ENCODE measurements around the gene PCMT1. TPM values are rescaled to one million over a fixed set of nuclear protein-coding genes. Genes with fewer than 3 reads are reported as not detected.

Gene PCMT1
- total and polyA plus RNA-seq, 9 of the 15 experiments (the other 6 are each of a cell fraction or from before 2014, with no cell fraction given), result 217 to 541 (median 327) TPM

DNA sequence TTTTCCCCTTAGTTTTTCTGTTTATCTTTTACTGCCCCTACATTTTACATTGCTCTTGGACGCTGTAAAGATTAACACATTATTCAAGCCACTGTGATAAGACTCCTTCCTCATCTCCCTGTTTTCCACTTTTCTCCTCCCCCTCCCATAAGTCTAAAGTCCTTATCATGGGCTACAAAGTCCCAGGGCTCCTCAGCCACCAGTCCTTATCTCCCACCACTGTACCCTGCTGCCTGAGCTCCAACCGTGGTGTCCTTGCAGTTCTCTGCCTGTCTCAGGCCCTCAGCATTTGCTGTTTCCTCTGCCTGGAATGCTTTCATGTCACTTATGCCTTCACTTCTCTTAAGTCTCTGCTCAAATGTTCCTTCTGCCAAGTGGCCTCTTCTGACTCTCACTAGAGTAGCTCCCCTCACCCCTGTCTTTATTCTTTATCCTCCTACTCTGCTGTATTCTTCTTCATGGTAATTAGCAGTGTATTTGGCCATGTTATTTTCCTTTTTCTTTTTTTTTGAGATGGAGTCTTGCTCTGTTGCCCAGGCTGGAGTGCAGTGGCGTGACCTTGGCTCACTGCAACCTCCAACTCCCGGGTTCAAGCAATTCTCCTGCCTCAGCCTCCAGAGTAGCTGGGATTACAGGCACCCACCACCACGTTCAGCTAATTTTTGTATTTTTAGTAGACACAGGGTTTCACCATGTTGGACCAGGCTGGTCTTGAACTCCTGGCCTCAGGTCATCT is 20.9 kb upstream of the PCMT1 start (continued):
- peak; percentile 13; the same call in 1 of the 2 replicates for TF ChIP-seq RAD51 (IDR thresholded peaks at IDR 0.05; ENCODE audit: borderline replicate concordance, low read depth)
- TF ChIP-seq, protein P1, sequence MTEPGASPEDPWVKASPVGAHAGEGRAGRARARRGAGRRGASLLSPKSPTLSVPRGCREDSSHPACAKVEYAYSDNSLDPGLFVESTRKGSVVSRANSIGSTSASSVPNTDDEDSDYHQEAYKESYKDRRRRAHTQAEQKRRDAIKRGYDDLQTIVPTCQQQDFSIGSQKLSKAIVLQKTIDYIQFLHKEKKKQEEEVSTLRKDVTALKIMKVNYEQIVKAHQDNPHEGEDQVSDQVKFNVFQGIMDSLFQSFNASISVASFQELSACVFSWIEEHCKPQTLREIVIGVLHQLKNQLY (CRISPR knock-in tag; conservative IDR thresholded peaks at IDR 0.05), result no peak
- 0 out of 2 replicates have a peak, but pooled peaks have one; percentile 17 for TF ChIP-seq MEF2A (IDR thresholded peaks at IDR 0.05; ENCODE audit: control insufficient read depth, low read depth, low read length)
- TF ChIP-seq SREBF2 (CRISPR knock-in tag; IDR thresholded peaks at IDR 0.05), result no peak
- TF ChIP-seq TAF15 (IDR thresholded peaks at IDR 0.05; ENCODE audit: low read depth, low read length), result no peak
- TF ChIP-seq SMARCA4 (IDR thresholded peaks at IDR 0.05), result peak; percentile 99
- TF ChIP-seq CC2D1A (IDR thresholded peaks at IDR 0.05), result peak; percentile 90; the same call in 1 of the 2 replicates
- peak; percentile 53 to 87; a peak in 3 of 4 replicates for TF ChIP-seq TBL1XR1 (IDR thresholded peaks at IDR 0.05; ENCODE audit: low read length in 2 of 2)
- TF ChIP-seq, protein P2, sequence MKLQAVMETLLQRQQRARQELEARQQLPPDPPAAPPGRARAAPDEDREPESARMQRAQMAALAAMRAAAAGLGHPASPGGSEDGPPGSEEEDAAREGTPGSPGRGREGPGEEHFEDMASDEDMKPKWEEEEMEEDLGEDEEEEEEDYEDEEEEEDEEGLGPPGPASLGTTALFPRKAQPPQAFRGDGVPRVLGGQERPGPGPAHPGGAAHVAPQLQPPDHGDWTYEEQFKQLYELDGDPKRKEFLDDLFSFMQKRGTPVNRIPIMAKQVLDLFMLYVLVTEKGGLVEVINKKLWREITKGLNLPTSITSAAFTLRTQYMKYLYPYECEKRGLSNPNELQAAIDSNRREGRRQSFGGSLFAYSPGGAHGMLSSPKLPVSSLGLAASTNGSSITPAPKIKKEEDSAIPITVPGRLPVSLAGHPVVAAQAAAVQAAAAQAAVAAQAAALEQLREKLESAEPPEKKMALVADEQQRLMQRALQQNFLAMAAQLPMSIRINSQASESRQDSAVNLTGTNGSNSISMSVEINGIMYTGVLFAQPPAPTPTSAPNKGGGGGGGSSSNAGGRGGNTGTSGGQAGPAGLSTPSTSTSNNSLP (IDR thresholded peaks at IDR 0.05; ENCODE audit: borderline replicate concordance, low read depth, low read length), result peak; percentile 96
- TF ChIP-seq, protein P3, sequence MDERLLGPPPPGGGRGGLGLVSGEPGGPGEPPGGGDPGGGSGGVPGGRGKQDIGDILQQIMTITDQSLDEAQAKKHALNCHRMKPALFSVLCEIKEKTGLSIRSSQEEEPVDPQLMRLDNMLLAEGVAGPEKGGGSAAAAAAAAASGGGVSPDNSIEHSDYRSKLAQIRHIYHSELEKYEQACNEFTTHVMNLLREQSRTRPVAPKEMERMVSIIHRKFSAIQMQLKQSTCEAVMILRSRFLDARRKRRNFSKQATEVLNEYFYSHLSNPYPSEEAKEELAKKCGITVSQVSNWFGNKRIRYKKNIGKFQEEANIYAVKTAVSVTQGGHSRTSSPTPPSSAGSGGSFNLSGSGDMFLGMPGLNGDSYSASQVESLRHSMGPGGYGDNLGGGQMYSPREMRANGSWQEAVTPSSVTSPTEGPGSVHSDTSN (CRISPR knock-in tag; IDR thresholded peaks at IDR 0.05; ENCODE audit: low read depth), result no peak
- TF ChIP-seq, protein P3 (tag; conservative IDR thresholded peaks at IDR 0.05; ENCODE audit: low read depth), result peak; percentile 37; the same call in 1 of the 2 replicates
- TF ChIP-seq ZNF347 (CRISPR knock-in tag; IDR thresholded peaks at IDR 0.05; ENCODE audit: low read depth), result no peak
- no peak for TF ChIP-seq ETV6 (IDR thresholded peaks at IDR 0.05; ENCODE audit: borderline replicate concordance in 1 of 2, low read depth in 2 of 2, low read length in 1 of 2)
- TF ChIP-seq ETV6 (CRISPR knock-in tag; IDR thresholded peaks at IDR 0.05; ENCODE audit: borderline replicate concordance), result no peak
- TF ChIP-seq, protein P4, sequence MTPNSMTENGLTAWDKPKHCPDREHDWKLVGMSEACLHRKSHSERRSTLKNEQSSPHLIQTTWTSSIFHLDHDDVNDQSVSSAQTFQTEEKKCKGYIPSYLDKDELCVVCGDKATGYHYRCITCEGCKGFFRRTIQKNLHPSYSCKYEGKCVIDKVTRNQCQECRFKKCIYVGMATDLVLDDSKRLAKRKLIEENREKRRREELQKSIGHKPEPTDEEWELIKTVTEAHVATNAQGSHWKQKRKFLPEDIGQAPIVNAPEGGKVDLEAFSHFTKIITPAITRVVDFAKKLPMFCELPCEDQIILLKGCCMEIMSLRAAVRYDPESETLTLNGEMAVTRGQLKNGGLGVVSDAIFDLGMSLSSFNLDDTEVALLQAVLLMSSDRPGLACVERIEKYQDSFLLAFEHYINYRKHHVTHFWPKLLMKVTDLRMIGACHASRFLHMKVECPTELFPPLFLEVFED (CRISPR knock-in tag; conservative IDR thresholded peaks at IDR 0.05), result peak; percentile 74
- TF ChIP-seq, protein P5, sequence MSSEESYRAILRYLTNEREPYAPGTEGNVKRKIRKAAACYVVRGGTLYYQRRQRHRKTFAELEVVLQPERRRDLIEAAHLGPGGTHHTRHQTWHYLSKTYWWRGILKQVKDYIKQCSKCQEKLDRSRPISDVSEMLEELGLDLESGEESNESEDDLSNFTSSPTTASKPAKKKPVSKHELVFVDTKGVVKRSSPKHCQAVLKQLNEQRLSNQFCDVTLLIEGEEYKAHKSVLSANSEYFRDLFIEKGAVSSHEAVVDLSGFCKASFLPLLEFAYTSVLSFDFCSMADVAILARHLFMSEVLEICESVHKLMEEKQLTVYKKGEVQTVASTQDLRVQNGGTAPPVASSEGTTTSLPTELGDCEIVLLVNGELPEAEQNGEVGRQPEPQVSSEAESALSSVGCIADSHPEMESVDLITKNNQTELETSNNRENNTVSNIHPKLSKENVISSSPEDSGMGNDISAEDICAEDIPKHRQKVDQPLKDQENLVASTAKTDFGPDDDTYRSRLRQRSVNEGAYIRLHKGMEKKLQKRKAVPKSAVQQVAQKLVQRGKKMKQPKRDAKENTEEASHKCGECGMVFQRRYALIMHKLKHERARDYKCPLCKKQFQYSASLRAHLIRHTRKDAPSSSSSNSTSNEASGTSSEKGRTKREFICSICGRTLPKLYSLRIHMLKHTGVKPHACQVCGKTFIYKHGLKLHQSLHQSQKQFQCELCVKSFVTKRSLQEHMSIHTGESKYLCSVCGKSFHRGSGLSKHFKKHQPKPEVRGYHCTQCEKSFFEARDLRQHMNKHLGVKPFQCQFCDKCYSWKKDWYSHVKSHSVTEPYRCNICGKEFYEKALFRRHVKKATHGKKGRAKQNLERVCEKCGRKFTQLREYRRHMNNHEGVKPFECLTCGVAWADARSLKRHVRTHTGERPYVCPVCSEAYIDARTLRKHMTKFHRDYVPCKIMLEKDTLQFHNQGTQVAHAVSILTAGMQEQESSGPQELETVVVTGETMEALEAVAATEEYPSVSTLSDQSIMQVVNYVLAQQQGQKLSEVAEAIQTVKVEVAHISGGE (CRISPR knock-in tag; IDR thresholded peaks at IDR 0.05), result peak in 1 of 3 experiments; percentile 56; a peak in 1 of 6 replicates
